Heart left ventricle (tissue), 13 donors: ENCODE results near the gene INPP4B.

Source experiments
- POLR2A ChIP-seq, 2 donors: fragments of 450-650 bp; IDR thresholded peaks; one replicate each; pipeline ENCODE4 v1.6.1; 2017; ENCODE audit warnings: antibody characterized with exemption in 2 of 2, mild to moderate bottlenecking in 2 of 2, moderate library complexity in 2 of 2
- TF ChIP-seq, protein P1 (sequence below), 12 donors: fragments of 200-600 bp; sonication (generic) in 4 of 12; IDR thresholded peaks; one replicate each; pipeline versions ENCODE4 v1.5.0 to v1.8.0; 2018 to 2022; ENCODE audit warnings: antibody characterized with exemption in 12 of 12, mild to moderate bottlenecking in 5 of 12
- donor health status: ischemic (EF 13 %, LVEDD 7.1; RV severe dilation, severe dysfunction).
- donor health status: DM: no; HTN: yes; CAD: no.
- donor health status: DM: no; HTN: no; CAD: no.
- donor health status: ischemic (EF 25% LVEDD 6.9; RV normal size, moderate dysfunction).
- donor health status: ischemic (EF 25% LVEDD 5.7; RV mildly dilated, moderate dysfunction).
- donor health status: ischemic (EF 35%, LVEDD 5.7; RV mildly dilated, moderate dysfunction).
- donor health status: nonischemic (EF 11% LVEDD 7.7; RV severe dilation, severe dysfunction).
- donor health status: DM: yes; HTN: yes; CAD: no.
- donor health status: PGD.
- donor health status: ischemic (EF 29% LVEDD 5.4; RV normal size, mild dysfunction).
- donor health status: nonischemic (EF 23%, LVEDD 6.1; RV moderate dilation, normal function).

DNA sequence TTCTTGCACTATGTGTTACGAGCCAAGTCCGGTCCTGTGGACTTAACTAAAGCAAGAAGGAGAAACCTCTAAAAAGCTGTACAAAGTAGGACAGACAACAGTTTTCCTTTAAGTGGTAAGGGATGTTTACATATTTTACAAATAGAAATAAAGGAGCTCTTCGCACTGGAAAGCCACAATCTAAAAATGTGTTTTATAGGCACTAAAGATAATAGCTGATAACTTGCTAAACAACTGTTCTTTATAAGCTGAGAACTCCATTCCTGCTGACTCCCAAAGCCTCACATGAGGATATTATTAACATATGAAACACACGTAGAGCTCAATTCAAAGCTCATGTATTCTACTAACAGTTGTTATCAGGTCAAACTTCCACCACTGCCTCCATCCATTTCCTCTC is 519.9 kb downstream of the INPP4B start:
- TF ChIP-seq, protein P1, sequence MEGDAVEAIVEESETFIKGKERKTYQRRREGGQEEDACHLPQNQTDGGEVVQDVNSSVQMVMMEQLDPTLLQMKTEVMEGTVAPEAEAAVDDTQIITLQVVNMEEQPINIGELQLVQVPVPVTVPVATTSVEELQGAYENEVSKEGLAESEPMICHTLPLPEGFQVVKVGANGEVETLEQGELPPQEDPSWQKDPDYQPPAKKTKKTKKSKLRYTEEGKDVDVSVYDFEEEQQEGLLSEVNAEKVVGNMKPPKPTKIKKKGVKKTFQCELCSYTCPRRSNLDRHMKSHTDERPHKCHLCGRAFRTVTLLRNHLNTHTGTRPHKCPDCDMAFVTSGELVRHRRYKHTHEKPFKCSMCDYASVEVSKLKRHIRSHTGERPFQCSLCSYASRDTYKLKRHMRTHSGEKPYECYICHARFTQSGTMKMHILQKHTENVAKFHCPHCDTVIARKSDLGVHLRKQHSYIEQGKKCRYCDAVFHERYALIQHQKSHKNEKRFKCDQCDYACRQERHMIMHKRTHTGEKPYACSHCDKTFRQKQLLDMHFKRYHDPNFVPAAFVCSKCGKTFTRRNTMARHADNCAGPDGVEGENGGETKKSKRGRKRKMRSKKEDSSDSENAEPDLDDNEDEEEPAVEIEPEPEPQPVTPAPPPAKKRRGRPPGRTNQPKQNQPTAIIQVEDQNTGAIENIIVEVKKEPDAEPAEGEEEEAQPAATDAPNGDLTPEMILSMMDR (IDR thresholded peaks at IDR 0.05) = no peak
- no peak for TF ChIP-seq POLR2A (IDR thresholded peaks at IDR 0.05)
